ENCODE data around the gene SLC25A22.

The SLC25A22 gene

DNA sequence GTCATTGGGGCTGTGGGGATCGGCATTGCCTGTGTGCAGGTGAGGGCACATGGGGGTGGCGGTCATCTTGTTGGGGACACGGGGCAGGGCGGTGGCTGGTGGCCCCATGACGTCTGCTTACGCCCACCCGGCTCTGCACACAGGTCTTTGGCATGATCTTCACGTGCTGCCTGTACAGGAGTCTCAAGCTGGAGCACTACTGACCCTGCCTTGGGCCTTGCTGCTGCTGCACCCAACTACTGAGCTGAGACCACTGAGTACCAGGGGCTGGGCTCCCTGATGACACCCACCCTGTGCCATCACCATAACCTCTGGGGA lies 39.9 kb upstream of the SLC25A22 start:
- H3K4me3 ChIP-seq (ENCODE audit: low read depth, low read length) = no peak overlapping the region
- no peak for DNase-seq (ENCODE audit: low read depth)
- TF ChIP-seq, protein P1, sequence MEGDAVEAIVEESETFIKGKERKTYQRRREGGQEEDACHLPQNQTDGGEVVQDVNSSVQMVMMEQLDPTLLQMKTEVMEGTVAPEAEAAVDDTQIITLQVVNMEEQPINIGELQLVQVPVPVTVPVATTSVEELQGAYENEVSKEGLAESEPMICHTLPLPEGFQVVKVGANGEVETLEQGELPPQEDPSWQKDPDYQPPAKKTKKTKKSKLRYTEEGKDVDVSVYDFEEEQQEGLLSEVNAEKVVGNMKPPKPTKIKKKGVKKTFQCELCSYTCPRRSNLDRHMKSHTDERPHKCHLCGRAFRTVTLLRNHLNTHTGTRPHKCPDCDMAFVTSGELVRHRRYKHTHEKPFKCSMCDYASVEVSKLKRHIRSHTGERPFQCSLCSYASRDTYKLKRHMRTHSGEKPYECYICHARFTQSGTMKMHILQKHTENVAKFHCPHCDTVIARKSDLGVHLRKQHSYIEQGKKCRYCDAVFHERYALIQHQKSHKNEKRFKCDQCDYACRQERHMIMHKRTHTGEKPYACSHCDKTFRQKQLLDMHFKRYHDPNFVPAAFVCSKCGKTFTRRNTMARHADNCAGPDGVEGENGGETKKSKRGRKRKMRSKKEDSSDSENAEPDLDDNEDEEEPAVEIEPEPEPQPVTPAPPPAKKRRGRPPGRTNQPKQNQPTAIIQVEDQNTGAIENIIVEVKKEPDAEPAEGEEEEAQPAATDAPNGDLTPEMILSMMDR (IDR thresholded peaks at IDR 0.05; ENCODE audit: insufficient read depth, low read depth, low read length, missing control alignments) = no peak

DNA sequence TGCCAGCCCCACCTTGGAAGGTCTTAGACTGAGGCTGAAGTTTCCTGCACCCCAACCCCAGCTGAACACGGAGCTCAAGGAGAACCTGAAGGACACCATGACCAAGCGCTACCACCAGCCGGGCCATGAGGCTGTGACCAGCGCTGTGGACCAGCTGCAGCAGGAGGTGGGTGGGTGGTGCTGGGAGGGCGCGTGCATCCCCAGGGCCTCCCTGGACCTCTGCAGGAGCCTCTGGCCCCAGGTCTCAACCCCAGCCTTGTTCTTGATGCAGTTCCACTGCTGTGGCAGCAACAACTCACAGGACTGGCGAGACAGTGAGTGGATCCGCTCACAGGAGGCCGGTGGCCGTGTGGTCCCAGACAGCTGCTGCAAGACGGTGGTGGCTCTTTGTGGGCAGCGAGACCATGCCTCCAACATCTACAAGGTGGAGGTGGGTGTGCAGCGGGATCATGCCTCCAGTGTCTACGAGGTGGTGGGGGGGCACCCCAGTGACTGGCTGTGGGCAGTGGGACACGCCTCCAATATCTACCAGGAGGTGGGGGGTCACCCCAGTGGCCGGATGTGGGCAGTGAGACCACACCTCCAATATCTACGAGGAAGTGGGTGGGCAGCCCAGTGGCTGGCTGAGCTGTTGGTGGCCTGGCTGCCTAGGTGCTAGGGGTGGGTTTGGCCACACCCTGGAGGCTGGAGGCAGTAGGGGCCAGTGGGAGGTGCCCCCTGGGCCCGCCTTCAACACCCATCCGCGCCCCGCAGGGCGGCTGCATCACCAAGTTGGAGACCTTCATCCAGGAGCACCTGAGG lies 39.3 kb upstream of the SLC25A22 start:
- TF ChIP-seq, protein P1 (IDR thresholded peaks at IDR 0.05; ENCODE audit: insufficient read depth, low read depth, low read length, missing control alignments) = no peak
- H3K4me3 ChIP-seq (ENCODE audit: low read depth, low read length) = no peak overlapping the region
- no peak for DNase-seq (ENCODE audit: low read depth)

DNA sequence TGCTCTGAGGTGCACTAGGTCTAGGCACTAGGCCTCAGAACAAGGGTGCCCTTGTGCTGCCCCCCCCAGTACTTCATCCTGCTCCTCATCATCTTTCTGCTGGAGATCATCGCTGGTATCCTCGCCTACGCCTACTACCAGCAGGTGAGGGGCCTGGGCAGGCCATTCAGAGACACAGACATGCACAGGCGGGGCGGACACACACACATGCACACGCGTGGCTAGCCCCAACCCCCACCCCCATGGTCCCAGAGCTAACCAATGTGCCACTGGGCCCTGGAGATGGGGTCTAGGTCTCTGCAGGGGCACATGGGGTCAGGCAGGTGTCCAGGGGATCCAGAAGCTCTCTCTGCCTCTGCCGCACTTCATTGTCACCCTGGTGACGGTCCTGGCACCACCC lies 38.6 kb upstream of the SLC25A22 start:
- TF ChIP-seq, protein P1 (IDR thresholded peaks at IDR 0.05; ENCODE audit: insufficient read depth, low read depth, low read length, missing control alignments) = no peak
- no peak overlapping the region for H3K4me3 ChIP-seq (ENCODE audit: low read depth, low read length)
- DNase-seq (ENCODE audit: low read depth) = no peak

DNA sequence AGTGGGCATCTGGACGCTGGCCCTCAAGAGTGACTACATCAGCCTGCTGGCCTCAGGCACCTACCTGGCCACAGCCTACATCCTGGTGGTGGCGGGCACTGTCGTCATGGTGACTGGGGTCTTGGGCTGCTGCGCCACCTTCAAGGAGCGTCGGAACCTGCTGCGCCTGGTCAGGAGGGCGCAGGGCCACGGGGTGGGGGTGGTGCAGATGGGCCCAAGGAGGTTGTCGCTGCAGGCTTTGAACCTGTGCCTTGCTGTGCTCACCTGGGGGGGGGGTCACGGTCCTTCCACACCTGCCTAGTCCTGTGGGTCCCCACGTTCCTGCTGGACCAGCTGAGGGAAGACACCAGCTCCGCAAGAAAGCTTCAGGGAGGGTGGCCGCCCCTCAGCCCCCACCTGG lies 38.2 kb upstream of the SLC25A22 start:
- TF ChIP-seq, protein P1 (IDR thresholded peaks at IDR 0.05; ENCODE audit: insufficient read depth, low read depth, low read length, missing control alignments) = no peak
- no peak for DNase-seq (ENCODE audit: low read depth)
- no peak overlapping the region for H3K4me3 ChIP-seq (ENCODE audit: low read depth, low read length)

DNA sequence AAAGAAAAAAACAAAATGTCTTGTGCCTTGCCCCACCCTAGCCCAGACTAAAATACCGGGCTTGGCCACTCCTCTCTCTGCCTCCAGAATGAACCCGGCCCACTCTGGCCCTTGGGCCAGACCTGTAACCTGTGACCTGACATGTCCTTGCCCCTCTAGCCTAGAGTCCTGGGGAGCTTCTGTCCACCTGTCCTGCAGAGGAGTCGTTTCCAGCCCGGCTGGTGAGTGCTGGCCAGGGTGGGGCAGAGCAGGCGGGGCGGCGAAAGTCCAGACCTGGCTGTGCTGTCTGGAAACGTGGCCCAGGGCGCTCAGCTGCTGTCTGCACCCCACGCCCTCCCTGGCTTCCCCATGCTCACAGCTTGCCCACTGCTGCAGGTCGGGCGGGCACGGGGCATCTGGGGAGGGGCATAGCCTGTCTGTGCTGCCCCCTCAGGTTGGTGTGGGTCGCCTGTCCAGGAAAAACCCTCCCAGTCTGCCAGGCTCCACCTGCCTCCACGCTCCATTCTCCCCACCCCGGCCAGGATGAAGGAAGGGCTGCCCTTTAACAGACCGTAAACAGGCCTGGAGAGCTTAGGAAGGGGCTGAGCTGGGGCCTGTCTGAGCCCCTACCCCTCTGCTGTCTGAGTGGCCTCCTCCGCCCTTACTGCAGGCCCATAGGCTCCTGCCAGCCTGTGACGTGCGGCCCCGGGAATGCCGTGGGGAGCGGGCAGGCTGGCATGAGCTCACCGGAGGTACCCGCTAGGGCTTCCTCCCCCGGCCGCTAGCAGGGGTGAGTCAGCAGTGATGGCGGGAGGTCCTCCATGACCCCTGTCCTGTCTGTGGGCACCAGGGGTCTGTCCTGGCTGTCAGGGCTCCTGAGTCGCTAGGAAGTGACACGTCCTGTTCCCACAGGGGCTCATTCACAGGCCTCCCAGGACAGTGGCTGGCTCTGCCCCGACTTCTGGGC lies 36.6 kb upstream of the SLC25A22 start:
- DNase-seq (ENCODE audit: low read depth) = no peak
- TF ChIP-seq, protein P1 (IDR thresholded peaks at IDR 0.05; ENCODE audit: insufficient read depth, low read depth, low read length, missing control alignments) = no peak
- H3K4me3 ChIP-seq (ENCODE audit: low read depth, low read length) = no peak overlapping the region

DNA sequence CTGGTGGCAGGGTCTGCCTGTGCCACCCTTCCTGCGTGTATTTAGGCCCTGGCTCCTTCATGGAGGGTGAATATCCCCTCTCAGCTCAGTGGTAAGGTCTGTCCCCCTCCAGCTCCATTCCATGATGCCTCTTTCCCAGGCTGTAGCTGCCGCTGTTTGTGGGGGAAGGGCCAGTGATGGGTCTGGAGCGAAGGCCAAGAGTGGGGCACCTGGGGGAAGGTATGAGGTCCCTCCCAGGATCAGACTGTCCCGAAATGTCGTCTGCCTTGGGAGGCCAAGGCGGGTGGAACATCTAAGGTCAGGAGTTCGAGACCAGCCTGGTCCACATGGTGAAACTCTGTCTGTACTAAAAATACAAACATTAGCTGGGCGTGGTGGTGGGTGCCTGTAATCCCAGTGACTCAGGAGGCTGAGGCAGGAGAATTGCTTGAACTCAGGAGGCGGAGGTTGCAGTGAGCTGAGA lies 35.8 kb upstream of the SLC25A22 start:
- peak overlapping the region; percentile 61 for H3K4me3 ChIP-seq (ENCODE audit: low read depth, low read length)
- no peak for DNase-seq (ENCODE audit: low read depth)
- TF ChIP-seq, protein P1 (IDR thresholded peaks at IDR 0.05; ENCODE audit: insufficient read depth, low read depth, low read length, missing control alignments) = no peak
